Hepatocyte (in vitro differentiated cells): Measurements from ENCODE around the gene CHD2.

Source experiments
- EZH2 ChIP-seq: fragments of 200-600 bp; sonication (generic); IDR thresholded peaks from 2 replicates; pipeline ENCODE4 v1.6.1; 2016; ENCODE audit warnings: antibody characterized with exemption, mild to moderate bottlenecking, borderline replicate concordance
- EZH2phosphoT487 ChIP-seq: fragments of 200-600 bp; sonication (generic); IDR thresholded peaks from one replicate; pipeline ENCODE4 v1.6.1; 2018; ENCODE audit warnings: antibody characterized with exemption, mild to moderate bottlenecking, low read depth, moderate library complexity; ENCODE audit not compliant: unreplicated experiment, severe bottlenecking
- TF ChIP-seq, protein P1 (sequence below): fragments of 200-600 bp; sonication (generic); IDR thresholded peaks from 2 replicates; pipeline ENCODE4 v1.5.1; 2016; ENCODE audit warnings: antibody characterized with exemption, mild to moderate bottlenecking; ENCODE audit not compliant: poor library complexity

- TF ChIP-seq EZH2 (no peak), EZH2phosphoT487 (no peak)
- TF ChIP-seq, protein P1, sequence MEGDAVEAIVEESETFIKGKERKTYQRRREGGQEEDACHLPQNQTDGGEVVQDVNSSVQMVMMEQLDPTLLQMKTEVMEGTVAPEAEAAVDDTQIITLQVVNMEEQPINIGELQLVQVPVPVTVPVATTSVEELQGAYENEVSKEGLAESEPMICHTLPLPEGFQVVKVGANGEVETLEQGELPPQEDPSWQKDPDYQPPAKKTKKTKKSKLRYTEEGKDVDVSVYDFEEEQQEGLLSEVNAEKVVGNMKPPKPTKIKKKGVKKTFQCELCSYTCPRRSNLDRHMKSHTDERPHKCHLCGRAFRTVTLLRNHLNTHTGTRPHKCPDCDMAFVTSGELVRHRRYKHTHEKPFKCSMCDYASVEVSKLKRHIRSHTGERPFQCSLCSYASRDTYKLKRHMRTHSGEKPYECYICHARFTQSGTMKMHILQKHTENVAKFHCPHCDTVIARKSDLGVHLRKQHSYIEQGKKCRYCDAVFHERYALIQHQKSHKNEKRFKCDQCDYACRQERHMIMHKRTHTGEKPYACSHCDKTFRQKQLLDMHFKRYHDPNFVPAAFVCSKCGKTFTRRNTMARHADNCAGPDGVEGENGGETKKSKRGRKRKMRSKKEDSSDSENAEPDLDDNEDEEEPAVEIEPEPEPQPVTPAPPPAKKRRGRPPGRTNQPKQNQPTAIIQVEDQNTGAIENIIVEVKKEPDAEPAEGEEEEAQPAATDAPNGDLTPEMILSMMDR = no peak
Measured at GRCh38 chr15:93074599-93074998, 174.5 kb downstream of the CHD2 start.
